SK-N-SH (cell line): ENCODE results near the gene NMT2. TPM values are rescaled to one million over a fixed set of nuclear protein-coding genes. Genes with fewer than 3 reads are reported as not detected.

Experiments used
- CTCF ChIA-PET: fragments of 300-600, 350-600 bp; formaldehyde crosslinking; extraction: SDS; loops from one replicate; lab custom pipeline; 2021; lab: Yijun Ruan, JAX
- POLR2A ChIA-PET: fragments of 350-600 bp; sonication (Branson Sonifier 250); formaldehyde crosslinking; extraction: SDS; loops from one replicate; lab custom pipeline; 2020; ENCODE audit warnings: antibody characterized with exemption, inconsistent platforms; lab: Yijun Ruan, JAX
- DNase-seq: peaks from one replicate; pipeline ENCODE4 v3.0.0; 2012
- H2AFZ ChIP-seq: fragments of 200-600 bp; sonication (generic); 2 replicates; pipeline ENCODE4 v1.8.1; 2016; ENCODE audit warnings: antibody characterized with exemption, mild to moderate bottlenecking, low read depth
- H3F3A ChIP-seq: fragments of 200-600 bp; sonication (generic); replicated peaks from 2 replicates; pipeline ENCODE3; 2016; ENCODE audit warnings: antibody characterized with exemption, mild to moderate bottlenecking; ENCODE audit not compliant: insufficient read depth
- H3K27ac ChIP-seq, 2 experiments: fragments of 200-500 bp in 1 of 2; fragments of 200-600 bp in 1 of 2; sonication (Bioruptor generic) in 1 of 2; sonication (generic), shearing (Covaris generic) in 1 of 2; 2 replicates each; pipeline versions ENCODE4 v1.5.1 to v1.6.1; 2014 to 2016; ENCODE audit warnings: low read depth in 2 of 2, inconsistent platforms in 1 of 2, low read length in 1 of 2, mild to moderate bottlenecking in 1 of 2, mixed read lengths in 1 of 2
- H3K27me3 ChIP-seq: fragments of 200-600 bp; sonication (generic), shearing (Covaris generic); 2 replicates; pipeline ENCODE4 v1.6.1; 2016; ENCODE audit warnings: mixed run types; ENCODE audit not compliant: insufficient read depth
- H3K36me3 ChIP-seq, 2 experiments: fragments of 200-500 bp in 1 of 2; fragments of 200-600 bp in 1 of 2; sonication (Bioruptor generic) in 1 of 2; sonication (generic) in 1 of 2; replicated peaks in 1 of 2; 2 replicates each; pipeline versions ENCODE3 to v1.5.1; 2014 to 2016; ENCODE audit warnings: low read length in 1 of 2, mild to moderate bottlenecking in 1 of 2; ENCODE audit not compliant: insufficient read depth in 2 of 2, control insufficient read depth in 1 of 2
- H3K4me1 ChIP-seq, 2 experiments: fragments of 200-500 bp in 1 of 2; fragments of 200-600 bp in 1 of 2; sonication (Bioruptor generic) in 1 of 2; sonication (generic), shearing (Covaris generic) in 1 of 2; 2 replicates each; pipeline versions ENCODE4 v1.5.1 to v1.6.1; 2014 to 2016; ENCODE audit warnings: low read depth in 1 of 2, low read length in 1 of 2, mixed run types in 1 of 2; ENCODE audit not compliant: insufficient read depth in 2 of 2, control insufficient read depth in 1 of 2
- H3K4me2 ChIP-seq: fragments of 200-600 bp; sonication (generic), shearing (Covaris generic); 2 replicates; pipeline ENCODE4 v1.6.1; 2017; ENCODE audit warnings: mixed run types
- H3K4me3 ChIP-seq, 2 experiments: fragments of 200-500 bp in 1 of 2; fragments of 200-600 bp in 1 of 2; sonication (Bioruptor generic) in 1 of 2; sonication (generic), shearing (Covaris generic) in 1 of 2; 2 replicates each; pipeline versions ENCODE4 v1.5.1 to v1.8.1; 2014 to 2016; ENCODE audit warnings: low read depth in 2 of 2, inconsistent platforms in 1 of 2, low read length in 1 of 2, mild to moderate bottlenecking in 1 of 2, mixed read lengths in 1 of 2, moderate library complexity in 1 of 2
- H3K79me2 ChIP-seq: fragments of 200-600 bp; sonication (generic); 2 replicates; pipeline ENCODE4 v1.8.1; 2017; ENCODE audit warnings: mild to moderate bottlenecking; ENCODE audit not compliant: insufficient read depth
- H3K9ac ChIP-seq: fragments of 200-600 bp; sonication (generic); 2 replicates; pipeline ENCODE4 v1.6.1; 2017; ENCODE audit warnings: mixed run types
- H3K9me2 ChIP-seq: fragments of 200-600 bp; sonication (generic); 2 replicates; pipeline ENCODE4 v1.6.1; 2017; ENCODE audit warnings: mixed run types
- H3K9me3 ChIP-seq: fragments of 200-600 bp; sonication (generic); 2 replicates; pipeline ENCODE4 v1.6.1; 2017; ENCODE audit warnings: mixed run types, mild to moderate bottlenecking, moderate library complexity
- H4K20me1 ChIP-seq: fragments of 200-600 bp; sonication (generic); 2 replicates; pipeline ENCODE4 v1.6.1; 2017; ENCODE audit warnings: mild to moderate bottlenecking, mixed run types; ENCODE audit not compliant: insufficient read depth
- CTCF ChIP-seq: fragments of 200-600 bp; sonication (generic); IDR thresholded peaks from 2 replicates; pipeline ENCODE4 v1.6.1; 2017; ENCODE audit warnings: antibody characterized with exemption, mild to moderate bottlenecking, moderate library complexity
- FOSL2 ChIP-seq: IDR thresholded peaks from 2 replicates; pipeline ENCODE4 v1.4.0; 2012; ENCODE audit warnings: low read depth, mild to moderate bottlenecking, moderate library complexity, borderline replicate concordance
- FOXM1 ChIP-seq: IDR thresholded peaks from 2 replicates; pipeline ENCODE4 v1.4.0; 2012; ENCODE audit warnings: low read depth, mild to moderate bottlenecking
- GATA2 ChIP-seq: sonication (generic); formaldehyde crosslinking; IDR thresholded peaks from 2 replicates; pipeline ENCODE4 v1.5.0; 2020; ENCODE audit warnings: mild to moderate bottlenecking, missing genetic modification reagents
- IRF3 ChIP-seq: fragments of 150-350 bp; IDR thresholded peaks from 2 replicates; pipeline ENCODE4 v1.6.1; 2016; ENCODE audit warnings: mild to moderate bottlenecking, low read depth, low read length
- JUND ChIP-seq: IDR thresholded peaks from 2 replicates; pipeline ENCODE4 v1.4.0; 2012
- MAX ChIP-seq: IDR thresholded peaks from 2 replicates; pipeline ENCODE4 v1.4.0; 2012; ENCODE audit warnings: low read depth
- MEF2A ChIP-seq: IDR thresholded peaks from 2 replicates; pipeline ENCODE4 v1.4.0; 2012; ENCODE audit warnings: low read depth, borderline replicate concordance
- NRF1 ChIP-seq: IDR thresholded peaks from 2 replicates; pipeline ENCODE4 v1.6.1; 2012; ENCODE audit warnings: low read depth, mild to moderate bottlenecking, low read length
- POLR2AphosphoS5 ChIP-seq: IDR thresholded peaks from 2 replicates; pipeline ENCODE4 v1.6.1; 2012; ENCODE audit warnings: low read depth, low read length
- RCOR1 ChIP-seq: fragments of 150-350 bp; IDR thresholded peaks from 2 replicates; pipeline ENCODE4 v1.6.1; 2017; ENCODE audit warnings: antibody characterized with exemption, low read length
- RFX5 ChIP-seq: IDR thresholded peaks from 2 replicates; pipeline ENCODE4 v1.6.1; 2012; ENCODE audit warnings: mild to moderate bottlenecking, improper control_type of control experiment, low read length
- RXRA ChIP-seq: IDR thresholded peaks from 2 replicates; pipeline ENCODE4 v1.4.0; 2012; ENCODE audit warnings: low read depth, mild to moderate bottlenecking, borderline replicate concordance
- SIN3A ChIP-seq: IDR thresholded peaks from 2 replicates; pipeline ENCODE4 v1.6.1; 2012; ENCODE audit warnings: low read depth, mild to moderate bottlenecking, low read length, moderate library complexity, borderline replicate concordance
- SMC3 ChIP-seq: IDR thresholded peaks from 2 replicates; pipeline ENCODE4 v1.6.1; 2012; ENCODE audit warnings: low read depth, low read length, improper control_type of control experiment
- TCF12 ChIP-seq: IDR thresholded peaks from 2 replicates; pipeline ENCODE4 v1.4.0; 2012
- TEAD4 ChIP-seq: IDR thresholded peaks from 2 replicates; pipeline ENCODE4 v1.4.0; 2012; ENCODE audit warnings: mild to moderate bottlenecking, borderline replicate concordance; ENCODE audit not compliant: insufficient read depth
- ZBTB33 ChIP-seq: IDR thresholded peaks from 2 replicates; pipeline ENCODE4 v1.4.0; 2012; ENCODE audit warnings: low read depth, borderline replicate concordance
- WGBS: methylation state at CpG from one replicate; pipeline ENCODE4 v1.1.6; 2017; ENCODE audit warnings: low lambda C conversion rate; 5-methylcytosine and 5-hydroxymethylcytosine counted together
- polyA plus RNA-seq, 3 experiments: library from polyadenylated mRNA; depleted of rRNA; stranded (reverse); fragments of >200 nt; gene quantifications; 2 replicates each; pipeline ENCODE4 v1.2.3, GENCODE V29; 2012
- TF ChIP-seq, protein P1 (sequence below): IDR thresholded peaks from 2 replicates; pipeline ENCODE4 v1.6.1; 2012; ENCODE audit warnings: mild to moderate bottlenecking, low read depth, low read length, moderate library complexity

NMT2 gene
- polyA plus RNA-seq, 1 of the 3 experiments (the other 2 are of a cell fraction): 25.9 TPM

DNA sequence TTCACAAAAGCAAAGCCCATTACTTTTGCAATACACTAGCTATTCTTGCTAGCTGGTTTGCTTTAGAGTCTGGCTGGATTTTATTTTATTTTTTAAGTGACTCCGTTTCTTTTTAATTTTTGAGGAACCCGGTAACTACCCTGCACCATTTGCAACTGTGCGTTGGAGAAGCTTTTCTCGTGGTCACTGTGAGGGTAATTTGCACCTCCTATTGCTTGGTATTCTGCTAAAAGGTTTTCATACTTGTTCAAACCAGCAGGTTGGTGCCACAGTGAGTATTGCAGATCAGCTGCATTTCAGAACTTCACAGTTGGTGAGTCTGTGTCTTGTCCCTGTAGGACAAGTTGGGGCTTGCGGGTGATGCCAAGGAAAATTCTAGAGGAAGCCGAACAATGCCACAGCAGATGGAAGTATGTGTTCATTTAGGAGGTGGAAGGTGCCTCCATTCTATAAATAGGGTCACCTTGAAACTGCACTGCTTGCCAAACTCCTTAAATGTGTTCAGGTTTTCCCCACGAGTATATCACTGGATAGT, 3.9 kb upstream of the NMT2 start:
- no peaks in the 10 kb centered on the region for H3K36me3 ChIP-seq
- no peaks in the 10 kb centered on the region for H3K9me2 ChIP-seq
- no peaks in the 10 kb centered on the region for H4K20me1 ChIP-seq
- H3K9ac ChIP-seq: no peak overlapping the region
- no peak overlapping the region for H2AFZ ChIP-seq
- TF ChIP-seq FOXM1: no peak
- TF ChIP-seq SIN3A: no peak
- TF ChIP-seq IRF3: no peak
- no peak for TF ChIP-seq RFX5
- TF ChIP-seq RXRA: no peak
- no peak for TF ChIP-seq MAX
- no peak for TF ChIP-seq TCF12
- no peak for TF ChIP-seq SMC3
- TF ChIP-seq, protein P1, sequence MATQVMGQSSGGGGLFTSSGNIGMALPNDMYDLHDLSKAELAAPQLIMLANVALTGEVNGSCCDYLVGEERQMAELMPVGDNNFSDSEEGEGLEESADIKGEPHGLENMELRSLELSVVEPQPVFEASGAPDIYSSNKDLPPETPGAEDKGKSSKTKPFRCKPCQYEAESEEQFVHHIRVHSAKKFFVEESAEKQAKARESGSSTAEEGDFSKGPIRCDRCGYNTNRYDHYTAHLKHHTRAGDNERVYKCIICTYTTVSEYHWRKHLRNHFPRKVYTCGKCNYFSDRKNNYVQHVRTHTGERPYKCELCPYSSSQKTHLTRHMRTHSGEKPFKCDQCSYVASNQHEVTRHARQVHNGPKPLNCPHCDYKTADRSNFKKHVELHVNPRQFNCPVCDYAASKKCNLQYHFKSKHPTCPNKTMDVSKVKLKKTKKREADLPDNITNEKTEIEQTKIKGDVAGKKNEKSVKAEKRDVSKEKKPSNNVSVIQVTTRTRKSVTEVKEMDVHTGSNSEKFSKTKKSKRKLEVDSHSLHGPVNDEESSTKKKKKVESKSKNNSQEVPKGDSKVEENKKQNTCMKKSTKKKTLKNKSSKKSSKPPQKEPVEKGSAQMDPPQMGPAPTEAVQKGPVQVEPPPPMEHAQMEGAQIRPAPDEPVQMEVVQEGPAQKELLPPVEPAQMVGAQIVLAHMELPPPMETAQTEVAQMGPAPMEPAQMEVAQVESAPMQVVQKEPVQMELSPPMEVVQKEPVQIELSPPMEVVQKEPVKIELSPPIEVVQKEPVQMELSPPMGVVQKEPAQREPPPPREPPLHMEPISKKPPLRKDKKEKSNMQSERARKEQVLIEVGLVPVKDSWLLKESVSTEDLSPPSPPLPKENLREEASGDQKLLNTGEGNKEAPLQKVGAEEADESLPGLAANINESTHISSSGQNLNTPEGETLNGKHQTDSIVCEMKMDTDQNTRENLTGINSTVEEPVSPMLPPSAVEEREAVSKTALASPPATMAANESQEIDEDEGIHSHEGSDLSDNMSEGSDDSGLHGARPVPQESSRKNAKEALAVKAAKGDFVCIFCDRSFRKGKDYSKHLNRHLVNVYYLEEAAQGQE: no peak
- no peak for TF ChIP-seq FOSL2
- no peak for TF ChIP-seq ZBTB33
- TF ChIP-seq JUND: no peak
- no peak for TF ChIP-seq POLR2AphosphoS5
- TF ChIP-seq MEF2A: no peak
- TF ChIP-seq CTCF: no peak
- no peak for TF ChIP-seq GATA2 (CRISPR knock-in tag)
- TF ChIP-seq RCOR1: no peak
- no peak for TF ChIP-seq TEAD4
- no peak for TF ChIP-seq NRF1
- no peaks in the 10 kb centered on the region for H3K27me3 ChIP-seq
- no peak overlapping the region for H3K4me2 ChIP-seq
- ChIA-PET POLR2A (no interaction called here), CTCF (no interaction called here)
- H3K9me3 ChIP-seq: no peaks in the 10 kb centered on the region
- no peaks in the 10 kb centered on the region for H3F3A ChIP-seq
- H3K79me2 ChIP-seq: peaks cover 6% of the 10 kb centered on the region
- no peak for DNase-seq
- H3K27ac ChIP-seq: no peak overlapping the region
- 95% methylated on average over 7 of the region's 7 CpGs for WGBS
- peaks cover 4 to 13% of the 10 kb centered on the region in 2 experiments for H3K4me1 ChIP-seq
- no peak overlapping the region for H3K4me3 ChIP-seq
